ENCODE results near the gene SRPK2.
"Not testable (repeated sequence)": the region's sequence is repeated elsewhere in the genome, so short reads cannot be mapped to it uniquely, and the experiment has no call there.

Gene SRPK2

DNA sequence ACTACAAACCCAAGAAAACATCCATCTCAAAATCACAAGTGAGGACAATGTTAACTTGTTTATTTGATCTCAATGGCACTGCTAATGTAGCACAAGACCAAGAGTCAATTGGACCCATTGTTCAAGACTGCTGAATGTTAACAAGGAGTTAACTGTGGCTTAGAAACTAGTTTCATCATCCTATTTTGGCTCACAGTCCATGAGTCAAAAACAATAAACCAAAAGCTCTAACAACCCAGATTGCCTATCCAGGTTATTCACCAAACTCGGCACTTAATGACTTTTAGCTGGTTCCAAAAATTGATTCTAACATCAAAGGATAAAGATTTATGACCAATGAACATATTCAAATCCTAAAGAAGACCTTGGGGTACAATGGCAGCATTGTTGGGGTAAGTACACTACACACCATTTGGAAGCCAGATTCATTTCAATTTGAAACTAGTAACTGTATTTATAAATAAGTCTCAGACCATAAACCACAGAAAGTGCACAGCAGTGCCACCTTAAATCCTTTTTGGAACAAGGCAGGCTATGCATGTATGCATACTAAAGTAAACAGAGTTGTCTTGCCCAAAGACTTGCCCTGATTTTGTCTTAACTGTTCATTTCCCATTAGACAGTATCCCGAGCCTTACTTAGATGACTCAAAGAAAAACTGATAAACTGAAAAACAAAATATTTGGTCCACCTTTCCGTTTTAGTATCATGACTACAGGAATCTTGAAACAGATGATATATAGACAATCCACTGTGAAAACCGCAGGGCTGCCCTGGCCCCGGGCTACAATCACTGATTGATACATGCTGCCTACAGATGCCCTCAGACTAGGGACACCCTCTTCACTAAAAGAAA lies 84.5 kb downstream of the SRPK2 start:
- Mint-ChIP-seq H3K9me3 (no peaks in the 10 kb centered on the region), H3K27ac (no peak overlapping the region), H3K4me1 (peaks cover 79% of the 10 kb centered on the region), H3K27me3 (no peaks in the 10 kb centered on the region), H3K4me3 (peak overlapping the region in 1 of 2 donors; percentile 20)
- ATAC-seq (peak; percentile 65), DNase-seq (no peak)

DNA sequence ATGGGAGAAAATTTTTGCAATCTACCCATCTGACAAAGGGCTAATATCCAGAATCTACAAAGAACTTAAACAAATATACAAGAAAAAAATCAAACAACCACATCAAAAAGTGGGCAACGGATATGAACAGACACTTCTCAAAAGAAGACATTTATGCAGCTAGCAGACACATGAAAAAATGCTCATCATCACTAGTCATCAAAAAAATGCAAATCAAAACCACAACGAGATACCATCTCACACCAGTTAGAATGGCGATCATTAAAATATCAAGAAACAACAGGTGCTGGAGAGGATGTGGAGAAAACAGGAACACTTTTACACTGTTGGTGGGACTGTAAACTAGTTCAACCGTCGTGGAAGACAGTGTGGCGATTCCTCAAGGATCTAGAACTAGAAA lies 88.1 kb downstream of the SRPK2 start:
- H3K9me3 Mint-ChIP-seq: not testable (repeated sequence)
- H3K4me1 Mint-ChIP-seq: peaks cover 77% of the 10 kb centered on the region

DNA sequence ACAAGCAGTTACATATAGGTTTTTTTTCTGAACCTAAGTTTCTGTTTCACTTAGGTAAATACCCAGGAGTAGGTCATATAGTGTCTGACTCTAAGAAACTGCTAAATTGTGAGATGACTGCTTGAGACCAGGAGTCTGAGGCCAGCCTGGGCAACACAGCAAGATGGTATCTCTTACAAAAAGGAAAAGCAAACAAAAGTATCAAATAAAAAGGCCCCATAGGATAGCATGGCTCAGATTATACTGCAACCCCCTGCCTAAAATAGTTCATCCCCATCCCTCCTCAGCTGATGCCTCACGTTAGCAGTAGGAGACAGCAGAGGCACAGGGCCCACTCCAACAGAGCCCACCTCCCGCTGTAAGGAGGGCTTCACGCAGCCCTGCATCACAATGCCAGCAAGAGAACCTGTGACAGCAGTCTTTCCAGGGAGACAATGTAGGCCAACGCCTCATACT lies 90.3 kb downstream of the SRPK2 start:
- peak overlapping the region; percentile 38 for H3K4me3 Mint-ChIP-seq
- H3K9me3 Mint-ChIP-seq: no peaks in the 10 kb centered on the region
- ATAC-seq (peak; percentile 93), DNase-seq (peak; percentile 5 to 48)
- H3K4me1 Mint-ChIP-seq: peaks cover 65% of the 10 kb centered on the region
- no peaks in the 10 kb centered on the region for H3K27me3 Mint-ChIP-seq
- H3K27ac Mint-ChIP-seq: peak overlapping the region; percentile 2 to 7

More for the DNA sequence above, 88.1 kb downstream of the SRPK2 start:
- ATAC-seq, H3K27me3 Mint-ChIP-seq, DNase-seq: not testable (repeated sequence)
- peak overlapping the region; percentile 51 to 55 for H3K4me3 Mint-ChIP-seq
- peak overlapping the region in 1 of 2 donors; percentile 12 for H3K27ac Mint-ChIP-seq

GRCh38 chr7:105297985-105298384 lies 90.7 kb downstream of the SRPK2 start:
- peaks cover 65% of the 10 kb centered on the region for H3K4me1 Mint-ChIP-seq
- H3K27ac Mint-ChIP-seq: peak overlapping the region; percentile 2 to 7
- DNase-seq (peak in 1 of 2 donors; percentile 48), ATAC-seq (peak; percentile 76)
- peak overlapping the region; percentile 38 for H3K4me3 Mint-ChIP-seq
- no peaks in the 10 kb centered on the region for H3K27me3 Mint-ChIP-seq
- H3K9me3 Mint-ChIP-seq: no peaks in the 10 kb centered on the region

- DNase-seq (no peak), ATAC-seq (no peak)
- peaks cover 65% of the 10 kb centered on the region for H3K4me1 Mint-ChIP-seq
- H3K4me3 Mint-ChIP-seq: no peak overlapping the region
- no peaks in the 10 kb centered on the region for H3K27me3 Mint-ChIP-seq
- H3K27ac Mint-ChIP-seq: no peak overlapping the region
- no peaks in the 10 kb centered on the region for H3K9me3 Mint-ChIP-seq
These were observed 91.4 kb downstream of the SRPK2 start for GRCh38 chr7:105297309-105297708.

- H3K9me3 Mint-ChIP-seq: no peaks in the 10 kb centered on the region
- ATAC-seq (no peak), DNase-seq (no peak)
- no peak overlapping the region for H3K27ac Mint-ChIP-seq
- peaks cover 60% of the 10 kb centered on the region for H3K4me1 Mint-ChIP-seq
- H3K4me3 Mint-ChIP-seq: no peak overlapping the region
- no peaks in the 10 kb centered on the region for H3K27me3 Mint-ChIP-seq
These were observed 92.2 kb downstream of the SRPK2 start for GRCh38 chr7:105296491-105296890.

DNA sequence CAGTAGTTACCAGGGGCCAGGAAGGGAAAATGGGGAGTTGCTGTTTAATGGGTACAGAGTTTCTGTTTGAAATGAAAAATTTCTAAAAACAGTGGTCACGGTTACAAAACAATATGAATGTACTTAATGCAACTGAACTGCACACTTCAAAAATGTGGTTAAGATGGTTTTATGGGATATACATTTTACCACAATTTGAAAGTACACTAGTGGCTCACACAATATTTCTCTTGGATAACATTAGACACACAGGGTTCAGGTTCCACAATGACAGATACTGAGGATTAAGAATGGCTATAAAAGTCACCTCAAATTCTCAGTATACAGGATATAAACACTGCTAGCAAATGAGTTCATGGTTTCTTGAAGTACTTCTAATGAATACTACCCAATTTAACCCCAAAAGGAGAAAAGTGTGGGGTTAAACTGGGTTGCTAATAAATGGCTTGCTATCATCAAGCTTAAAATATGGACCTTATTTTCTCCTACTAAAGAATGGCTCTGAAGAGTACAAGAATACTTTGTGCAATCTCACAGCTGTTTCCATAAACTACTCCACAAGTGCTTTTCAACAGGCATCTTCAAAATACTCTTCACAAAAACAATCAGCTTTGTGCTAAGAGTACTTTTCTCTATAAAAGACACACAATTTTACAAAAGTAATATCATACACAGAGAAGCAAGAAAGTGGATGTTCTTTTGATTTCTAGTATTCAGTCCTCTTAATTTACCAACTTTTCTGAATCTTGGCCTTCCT lies 92.9 kb downstream of the SRPK2 start:
- peak; percentile 69 for ATAC-seq
- peak overlapping the region in 1 of 2 donors; percentile 21 for H3K4me3 Mint-ChIP-seq
- no peak for DNase-seq
- H3K27ac Mint-ChIP-seq: peak overlapping the region; percentile 71 to 84
- peaks cover 55% of the 10 kb centered on the region for H3K4me1 Mint-ChIP-seq
- H3K27me3 Mint-ChIP-seq: no peaks in the 10 kb centered on the region
- H3K9me3 Mint-ChIP-seq: no peaks in the 10 kb centered on the region

GRCh38 chr7:105294482-105294881 lies 94.2 kb downstream of the SRPK2 start:
- not testable (repeated sequence) for H3K9me3 Mint-ChIP-seq, ATAC-seq, DNase-seq, H3K27ac Mint-ChIP-seq, H3K4me3 Mint-ChIP-seq, H3K27me3 Mint-ChIP-seq
- H3K4me1 Mint-ChIP-seq: peaks cover 53% of the 10 kb centered on the region

GRCh38 chr7:105289704-105290103 lies 99.0 kb downstream of the SRPK2 start:
- ATAC-seq (peak; percentile 92), DNase-seq (no peak)
- Mint-ChIP-seq H3K9me3 (no peaks in the 10 kb centered on the region), H3K4me3 (peak overlapping the region; percentile 2 to 3), H3K4me1 (peaks cover 22% of the 10 kb centered on the region), H3K27ac (no peak overlapping the region), H3K27me3 (no peaks in the 10 kb centered on the region)

GRCh38 chr7:105286441-105286840 lies 102.3 kb downstream of the SRPK2 start:
- Mint-ChIP-seq H3K9me3 (no peaks in the 10 kb centered on the region), H3K27ac (no peak overlapping the region), H3K4me3 (no peak overlapping the region), H3K27me3 (no peaks in the 10 kb centered on the region), H3K4me1 (peaks cover 22% of the 10 kb centered on the region)
- ATAC-seq: no peak
- no peak for DNase-seq

DNA sequence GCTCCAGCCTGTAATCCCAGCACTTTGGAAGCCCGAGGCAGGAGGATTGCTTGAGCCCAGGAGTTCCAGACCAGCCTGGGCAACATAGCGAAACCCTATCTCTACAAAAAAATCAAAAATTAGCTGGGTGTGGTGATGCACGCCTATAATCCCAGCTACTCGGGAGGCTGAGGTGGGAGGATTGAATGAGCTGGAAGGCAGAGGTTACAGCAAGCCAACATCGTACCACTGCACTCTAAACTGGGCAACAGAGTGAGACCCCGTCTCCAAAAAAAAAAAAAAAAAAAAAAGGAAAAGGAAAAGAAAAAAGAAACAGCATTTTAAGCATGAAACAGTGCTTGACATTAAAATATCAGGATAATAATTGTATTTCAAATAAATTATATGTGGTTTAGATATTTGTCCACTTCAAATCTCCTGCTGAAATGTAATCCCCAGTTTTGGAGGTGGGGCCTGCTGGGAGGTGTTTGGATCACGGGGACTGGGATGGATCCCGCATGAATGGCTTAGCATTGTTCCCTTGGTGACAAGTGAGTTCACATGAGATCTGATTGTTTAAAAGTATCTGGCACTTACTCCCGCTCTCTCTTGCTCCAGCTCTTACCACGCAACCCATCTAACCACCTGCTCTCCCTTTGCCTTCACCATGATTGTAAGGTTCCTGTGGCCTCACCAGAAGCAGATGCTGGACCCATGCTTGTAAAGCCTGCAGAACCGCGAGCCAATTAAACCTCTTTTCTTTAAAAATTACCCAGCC lies 103.4 kb downstream of the SRPK2 start:
- H3K4me3 Mint-ChIP-seq: no peak overlapping the region
- no peak for ATAC-seq
- H3K27ac Mint-ChIP-seq: peak overlapping the region in 1 of 2 donors; percentile 19
- DNase-seq: no peak
- peaks cover 20% of the 10 kb centered on the region for H3K4me1 Mint-ChIP-seq
- H3K27me3 Mint-ChIP-seq: no peaks in the 10 kb centered on the region
- no peaks in the 10 kb centered on the region for H3K9me3 Mint-ChIP-seq

DNA sequence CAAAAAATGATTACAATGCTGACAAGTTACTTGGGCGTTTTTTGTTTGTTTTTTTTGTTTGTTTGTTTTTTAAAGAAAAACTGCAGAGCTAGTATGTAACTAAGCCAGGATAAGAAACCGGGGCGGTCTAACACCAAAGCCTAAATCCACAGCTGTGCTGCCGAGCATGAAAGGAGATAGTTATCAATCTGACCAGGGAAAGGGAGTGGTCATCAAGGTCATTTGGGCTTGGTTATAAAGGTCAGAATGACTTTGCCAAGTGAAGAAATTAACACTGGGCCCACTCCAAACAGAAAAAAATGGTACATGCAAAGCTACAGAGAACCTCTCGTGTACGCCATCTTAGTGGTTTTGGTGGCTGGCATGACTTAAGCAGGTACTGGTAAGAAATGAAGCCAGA lies 104.7 kb downstream of the SRPK2 start:
- Mint-ChIP-seq H3K27me3 (no peaks in the 10 kb centered on the region), H3K4me3 (no peak overlapping the region), H3K4me1 (peaks cover 11% of the 10 kb centered on the region), H3K9me3 (no peaks in the 10 kb centered on the region), H3K27ac (no peak overlapping the region)
- ATAC-seq (no peak), DNase-seq (no peak)

DNA sequence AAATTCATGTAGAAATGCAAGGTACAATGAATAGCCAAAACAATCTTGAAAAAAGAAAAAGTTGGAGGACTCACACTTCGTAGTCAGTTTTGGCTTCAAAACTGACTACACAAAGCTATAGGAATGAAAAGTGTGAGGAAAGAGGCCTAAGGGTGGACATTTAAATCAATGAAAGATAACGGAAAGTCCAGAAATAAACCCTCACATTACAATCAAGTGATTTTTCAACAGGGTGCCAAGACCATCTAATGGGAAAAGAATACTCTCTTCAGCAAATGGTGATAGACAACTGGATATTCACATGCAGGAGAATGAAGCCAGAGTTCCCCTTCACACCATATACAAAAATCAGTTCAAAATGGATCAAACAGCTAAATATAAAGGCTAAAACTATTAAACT lies 106.8 kb downstream of the SRPK2 start:
- ATAC-seq: no peak
- no peak for DNase-seq
- H3K27me3 Mint-ChIP-seq: no peaks in the 10 kb centered on the region
- no peak overlapping the region for H3K4me3 Mint-ChIP-seq
- no peak overlapping the region for H3K27ac Mint-ChIP-seq
- no peaks in the 10 kb centered on the region for H3K9me3 Mint-ChIP-seq
- H3K4me1 Mint-ChIP-seq: peaks cover 16% of the 10 kb centered on the region

DNA sequence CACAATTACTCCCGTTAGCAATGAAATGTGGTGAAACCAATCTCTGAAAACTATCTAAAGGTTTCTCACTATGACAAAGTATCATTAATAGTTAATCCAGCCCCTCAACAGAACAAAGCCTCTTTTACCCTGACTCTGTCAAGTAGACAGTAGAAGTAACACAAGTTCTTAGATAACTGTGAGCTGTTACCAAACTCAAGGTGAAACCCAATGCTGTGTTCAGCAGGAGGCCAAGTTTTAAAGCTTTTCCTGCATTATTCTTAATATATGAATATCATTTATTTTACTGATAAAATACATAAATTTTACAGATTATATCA lies 109.1 kb downstream of the SRPK2 start:
- Mint-ChIP-seq H3K4me3 (peak overlapping the region in 1 of 2 donors; percentile 51), H3K27ac (peak overlapping the region in 1 of 2 donors; percentile 76), H3K9me3 (no peaks in the 10 kb centered on the region), H3K27me3 (no peaks in the 10 kb centered on the region), H3K4me1 (peaks cover 10% of the 10 kb centered on the region)
- no peak for ATAC-seq
- no peak for DNase-seq

DNA sequence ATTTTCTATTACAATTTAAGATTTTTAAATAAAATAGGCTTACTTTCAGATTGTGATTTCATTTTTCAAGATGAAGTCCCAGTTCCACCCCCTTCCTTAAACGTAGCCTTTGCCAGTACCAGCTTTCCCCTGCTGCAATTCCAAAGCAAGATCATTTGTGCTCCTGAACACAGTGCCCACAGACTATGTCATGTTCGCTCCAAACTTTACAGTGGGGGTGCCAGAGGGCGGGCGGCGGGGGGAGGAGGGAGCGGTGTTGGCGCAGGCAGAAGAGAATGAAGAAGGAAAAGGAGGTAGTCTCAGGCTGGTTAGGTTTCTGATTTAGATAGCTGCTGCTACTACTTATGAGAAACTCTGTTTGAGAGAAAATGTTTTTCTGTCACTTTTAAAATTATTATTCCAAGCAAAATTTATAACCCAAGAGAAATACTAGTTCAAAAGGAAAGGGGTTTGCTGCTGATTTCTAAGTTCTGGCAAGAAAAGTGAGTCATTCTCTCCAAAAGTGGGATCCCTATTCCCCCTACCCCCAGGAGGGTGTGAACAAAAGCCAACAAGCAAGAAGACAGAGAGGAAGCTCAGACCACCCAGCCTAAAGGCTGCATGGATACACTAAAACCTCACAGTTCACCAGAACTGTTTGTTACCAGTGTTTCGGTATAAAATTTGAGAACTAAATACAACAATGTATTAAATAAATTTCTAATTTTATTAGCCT lies 109.6 kb downstream of the SRPK2 start:
- no peak for ATAC-seq
- H3K4me3 Mint-ChIP-seq: peak overlapping the region in 1 of 2 donors; percentile 55
- no peak for DNase-seq
- peaks cover 10% of the 10 kb centered on the region for H3K4me1 Mint-ChIP-seq
- no peaks in the 10 kb centered on the region for H3K27me3 Mint-ChIP-seq
- H3K27ac Mint-ChIP-seq: no peak overlapping the region
- H3K9me3 Mint-ChIP-seq: no peaks in the 10 kb centered on the region

All from stimulated activated naive CD8-positive, alpha-beta T cell treated with anti-CD3 and anti-CD28 coated beads, Interleukin-15, amount 100 ng/mL, for 72 hours (primary cell).